HG03354 (cell line): Measurements from ENCODE around the gene ASB8.
"Not testable (repeated sequence)": the region's sequence is repeated elsewhere in the genome, so short reads cannot be mapped to it uniquely, and the experiment has no call there.

Experiments
- ATAC-seq: cut with Tn5 transposase; IDR thresholded peaks from one replicate; pipeline ENCODE4 v1.9.1; 2021; ENCODE audit warnings: mild to moderate bottlenecking; ENCODE audit not compliant: unreplicated experiment, poor library complexity, severe bottlenecking

The ASB8 gene

GRCh38 chr12:48111312-48111693 is 46.0 kb downstream of the ASB8 start:
- not testable (repeated sequence) for ATAC-seq

GRCh38 chr12:48110691-48111311 is 46.5 kb downstream of the ASB8 start:
- no peak for ATAC-seq

- no peak for ATAC-seq
Measured at GRCh38 chr12:48109424-48109823, 47.9 kb downstream of the ASB8 start.

GRCh38 chr12:48106681-48107613 is 50.4 kb downstream of the ASB8 start:
- ATAC-seq, result no peak

GRCh38 chr12:48105867-48106680 is 51.2 kb downstream of the ASB8 start, which contains the start of gene SENP1:
TSS of gene SENP1 (minus strand) at chr12:48106079. CDS start at chr12:48101472, 4,607 bp downstream.
- ATAC-seq, result peak; percentile 77

- ATAC-seq, result peak; percentile 28
Measured at GRCh38 chr12:48105321-48105866, 51.9 kb downstream of the ASB8 start.

GRCh38 chr12:48104531-48104930 is 52.8 kb downstream of the ASB8 start:
- ATAC-seq, result no peak
